PC-9 (cell line): ENCODE results near the gene SLC7A10. TPM values are rescaled to one million over a fixed set of nuclear protein-coding genes. Genes with fewer than 3 reads are reported as not detected.
"Not testable (repeated sequence)": the region's sequence is repeated elsewhere in the genome, so short reads cannot be mapped to it uniquely, and the experiment has no call there.

ENCODE experiments used
- BruUV-seq: library from RNA; stranded (reverse); fragments of 400-500 nt; replicated peaks from 2 replicates; lab custom pipeline; 2021; lab: Mats Ljungman, UMichigan
- CTCF ChIA-PET: fragments of 300-600 bp; sonication (Branson Sonifier 250); formaldehyde crosslinking; loops from one replicate; lab custom pipeline; 2022; ENCODE audit warnings: antibody characterized with exemption; lab: Charles Lee
- POLR2A ChIA-PET: fragments of 300-600 bp; sonication (Branson Sonifier 250); formaldehyde crosslinking; loops from one replicate; lab custom pipeline; 2022; ENCODE audit warnings: antibody characterized with exemption; ENCODE audit not compliant: unreplicated experiment; lab: Charles Lee
- DNase-seq, 2 experiments: peaks; one replicate each; pipeline versions ENCODE4 v3.0.0 to v3.0.0-alpha.2; 2015 to 2022; ENCODE audit warnings: mixed read lengths in 1 of 2
- H2AFZ ChIP-seq: fragments of 200-600 bp; sonication (generic); 2 replicates; pipeline ENCODE4 v1.8.1; 2017; ENCODE audit warnings: antibody characterized with exemption
- H3F3A ChIP-seq: fragments of 200-600 bp; sonication (generic); 2 replicates; pipeline ENCODE4 v1.8.1; 2017; ENCODE audit warnings: antibody characterized with exemption, mild to moderate bottlenecking, low read depth; ENCODE audit not compliant: insufficient read depth
- H3K27ac ChIP-seq: fragments of 200-600 bp; sonication (generic); 2 replicates; pipeline ENCODE4 v1.6.1; 2016; ENCODE audit warnings: mixed run types
- H3K27me3 ChIP-seq: fragments of 200-600 bp; sonication (generic); 2 replicates; pipeline ENCODE4 v1.6.1; 2016; ENCODE audit warnings: low read depth, mixed run types; ENCODE audit not compliant: insufficient read depth
- H3K36me3 ChIP-seq: fragments of 200-600 bp; sonication (generic); 2 replicates; pipeline ENCODE4 v1.6.1; 2016; ENCODE audit warnings: low read depth, mixed run types
- H3K4me1 ChIP-seq: fragments of 200-600 bp; sonication (generic); replicated peaks from 2 replicates; pipeline ENCODE4 v1.6.1; 2016; ENCODE audit warnings: mixed run types; ENCODE audit not compliant: insufficient read depth
- H3K4me2 ChIP-seq: fragments of 200-600 bp; sonication (generic); 2 replicates; pipeline ENCODE4 v1.6.1; 2017; ENCODE audit warnings: mixed run types
- H3K4me3 ChIP-seq: fragments of 200-600 bp; sonication (generic); 2 replicates; pipeline ENCODE4 v1.6.1; 2016; ENCODE audit warnings: mixed run types
- H3K79me2 ChIP-seq: fragments of 200-600 bp; sonication (generic); 2 replicates; pipeline ENCODE4 v1.6.1; 2017; ENCODE audit warnings: low read depth, mixed run types
- H3K9me2 ChIP-seq: fragments of 200-600 bp; sonication (generic); 2 replicates; pipeline ENCODE4 v1.8.1; 2017; ENCODE audit warnings: mild to moderate bottlenecking; ENCODE audit not compliant: insufficient read depth
- H3K9me3 ChIP-seq: fragments of 200-600 bp; sonication (generic); 2 replicates; pipeline ENCODE4 v1.8.1; 2016; ENCODE audit warnings: low read depth; ENCODE audit not compliant: insufficient read depth
- H4K20me1 ChIP-seq: fragments of 200-600 bp; sonication (generic); 2 replicates; pipeline ENCODE4 v1.8.1; 2017; ENCODE audit not compliant: insufficient read depth
- EZH2 ChIP-seq: fragments of 200-600 bp; sonication (generic); IDR thresholded peaks from 2 replicates; pipeline ENCODE4 v1.8.0; 2017; ENCODE audit warnings: antibody characterized with exemption, low read depth
- intact Hi-C: fragments of 100-400 bp; cut with micrococcal nuclease; formaldehyde crosslinking; loops from one replicate; pipeline ENCODE4 v1.10.0; 2022; ENCODE audit not compliant: unreplicated experiment
- total RNA-seq: library from RNA; stranded (reverse); gene quantifications from 2 replicates; pipeline ENCODE4 v1.2.3, GENCODE V29; 2021
- TF ChIP-seq, protein P1 (sequence below): fragments of 200-600 bp; sonication (generic); conservative IDR thresholded peaks from 2 replicates; pipeline ENCODE4 v1.6.1; 2017; ENCODE audit warnings: mixed run types, antibody characterized with exemption, mild to moderate bottlenecking, moderate library complexity

The SLC7A10 gene
- total RNA-seq, 1 experiment from 2014 or later, result not detected

DNA sequence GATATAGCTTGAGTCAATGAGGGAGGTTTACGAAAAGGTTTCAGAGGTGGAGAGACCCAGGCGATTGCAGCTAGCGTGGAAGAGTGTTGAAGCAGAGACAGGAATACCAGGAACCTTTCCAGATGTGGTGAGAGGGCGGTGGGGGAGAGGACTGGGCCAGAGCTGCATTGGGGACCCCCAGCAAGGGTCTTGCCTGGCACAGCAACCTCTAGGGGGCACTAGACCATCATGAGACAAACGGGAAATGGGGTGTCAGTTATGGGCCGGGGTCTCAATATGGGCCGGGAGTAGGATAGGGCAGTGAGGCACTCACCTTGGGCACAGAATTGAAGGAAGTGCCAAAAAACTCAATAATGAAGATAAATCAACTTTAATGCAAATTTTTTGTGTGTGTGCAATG, 33.6 kb downstream of the SLC7A10 start:
- no peak overlapping the region for H3K4me3 ChIP-seq
- H3K9me2 ChIP-seq, result no peaks in the 10 kb centered on the region
- no peak overlapping the region for H3K4me2 ChIP-seq
- no peaks in the 10 kb centered on the region for H3K9me3 ChIP-seq
- peaks cover 24% of the 10 kb centered on the region for H3K27me3 ChIP-seq
- no peaks in the 10 kb centered on the region for H3F3A ChIP-seq
- H4K20me1 ChIP-seq, result no peaks in the 10 kb centered on the region
- TF ChIP-seq, protein P1, sequence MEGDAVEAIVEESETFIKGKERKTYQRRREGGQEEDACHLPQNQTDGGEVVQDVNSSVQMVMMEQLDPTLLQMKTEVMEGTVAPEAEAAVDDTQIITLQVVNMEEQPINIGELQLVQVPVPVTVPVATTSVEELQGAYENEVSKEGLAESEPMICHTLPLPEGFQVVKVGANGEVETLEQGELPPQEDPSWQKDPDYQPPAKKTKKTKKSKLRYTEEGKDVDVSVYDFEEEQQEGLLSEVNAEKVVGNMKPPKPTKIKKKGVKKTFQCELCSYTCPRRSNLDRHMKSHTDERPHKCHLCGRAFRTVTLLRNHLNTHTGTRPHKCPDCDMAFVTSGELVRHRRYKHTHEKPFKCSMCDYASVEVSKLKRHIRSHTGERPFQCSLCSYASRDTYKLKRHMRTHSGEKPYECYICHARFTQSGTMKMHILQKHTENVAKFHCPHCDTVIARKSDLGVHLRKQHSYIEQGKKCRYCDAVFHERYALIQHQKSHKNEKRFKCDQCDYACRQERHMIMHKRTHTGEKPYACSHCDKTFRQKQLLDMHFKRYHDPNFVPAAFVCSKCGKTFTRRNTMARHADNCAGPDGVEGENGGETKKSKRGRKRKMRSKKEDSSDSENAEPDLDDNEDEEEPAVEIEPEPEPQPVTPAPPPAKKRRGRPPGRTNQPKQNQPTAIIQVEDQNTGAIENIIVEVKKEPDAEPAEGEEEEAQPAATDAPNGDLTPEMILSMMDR, result no peak
- no peak for TF ChIP-seq EZH2
- no peaks in the 10 kb centered on the region for H3K4me1 ChIP-seq
- no peak overlapping the region for H3K27ac ChIP-seq
- BruUV-seq, result no TSS peak
- POLR2A ChIA-PET, result no interaction called here
- no peak overlapping the region for H2AFZ ChIP-seq
- no peak for DNase-seq
- intact Hi-C loops, result no loop called here
- no peaks in the 10 kb centered on the region for H3K36me3 ChIP-seq
- CTCF ChIA-PET, result no interaction called here
- H3K79me2 ChIP-seq, result no peaks in the 10 kb centered on the region

DNA sequence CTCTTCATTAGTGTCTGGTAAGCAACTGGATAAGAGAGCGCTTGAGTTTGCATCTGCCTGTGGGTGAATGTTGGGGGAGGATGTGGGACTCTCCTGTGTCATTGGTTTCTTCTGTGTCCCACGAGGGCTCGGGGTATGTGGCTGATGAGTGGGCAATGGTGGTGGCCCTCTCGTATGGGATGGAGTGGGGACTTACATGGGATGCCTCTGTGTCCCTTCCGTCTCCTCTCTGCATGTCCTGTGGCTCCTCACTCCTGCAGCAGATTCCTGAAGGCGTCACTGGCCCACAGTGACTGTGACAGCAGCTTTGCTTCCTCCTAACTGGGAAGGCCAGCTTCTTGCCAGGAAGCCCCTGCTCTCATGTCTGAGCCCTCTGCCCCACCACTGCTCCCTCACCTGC, 34.1 kb downstream of the SLC7A10 start:
- no peaks in the 10 kb centered on the region for H3K36me3 ChIP-seq
- intact Hi-C loops, result no loop called here
- no peaks in the 10 kb centered on the region for H3K4me1 ChIP-seq
- no peaks in the 10 kb centered on the region for H3F3A ChIP-seq
- H2AFZ ChIP-seq, result no peak overlapping the region
- TF ChIP-seq, protein P1, result no peak
- no peak for TF ChIP-seq EZH2
- no peak for DNase-seq
- no peak overlapping the region for H3K4me2 ChIP-seq
- H3K9me2 ChIP-seq, result no peaks in the 10 kb centered on the region
- ChIA-PET CTCF (no interaction called here), POLR2A (no interaction called here)
- H3K27me3 ChIP-seq, result peaks cover 24% of the 10 kb centered on the region
- H3K27ac ChIP-seq, result no peak overlapping the region
- BruUV-seq, result no TSS peak
- H3K4me3 ChIP-seq, result no peak overlapping the region
- no peaks in the 10 kb centered on the region for H4K20me1 ChIP-seq
- no peaks in the 10 kb centered on the region for H3K9me3 ChIP-seq
- H3K79me2 ChIP-seq, result no peaks in the 10 kb centered on the region

DNA sequence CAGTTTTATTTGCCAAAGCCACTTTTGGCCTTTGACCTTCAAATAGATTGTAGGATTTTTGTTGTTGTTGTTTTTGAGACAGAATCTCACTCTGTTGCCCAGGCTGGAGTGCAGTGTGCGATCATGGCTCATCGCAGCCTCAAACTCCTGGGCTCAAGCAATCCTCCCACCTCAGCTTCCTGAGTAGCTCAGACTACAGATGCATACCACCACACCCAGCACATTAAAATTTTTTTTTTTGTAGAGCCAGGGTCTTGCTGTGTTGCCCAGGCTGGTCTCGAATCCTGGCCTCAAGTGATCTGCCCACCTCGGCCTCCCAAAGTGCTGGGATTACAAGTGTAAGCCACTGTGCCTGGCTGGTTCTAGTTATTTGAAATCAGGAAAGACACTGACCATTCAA, 34.6 kb downstream of the SLC7A10 start:
- H4K20me1 ChIP-seq, DNase-seq, H3K4me1 ChIP-seq, POLR2A ChIA-PET, H2AFZ ChIP-seq, H3K9me2 ChIP-seq, H3K9me3 ChIP-seq, H3K4me3 ChIP-seq, H3K4me2 ChIP-seq, H3F3A ChIP-seq, H3K79me2 ChIP-seq, H3K36me3 ChIP-seq, CTCF ChIA-PET, intact Hi-C loops, H3K27ac ChIP-seq, BruUV-seq: not testable (repeated sequence)
- peaks cover 24% of the 10 kb centered on the region for H3K27me3 ChIP-seq

DNA sequence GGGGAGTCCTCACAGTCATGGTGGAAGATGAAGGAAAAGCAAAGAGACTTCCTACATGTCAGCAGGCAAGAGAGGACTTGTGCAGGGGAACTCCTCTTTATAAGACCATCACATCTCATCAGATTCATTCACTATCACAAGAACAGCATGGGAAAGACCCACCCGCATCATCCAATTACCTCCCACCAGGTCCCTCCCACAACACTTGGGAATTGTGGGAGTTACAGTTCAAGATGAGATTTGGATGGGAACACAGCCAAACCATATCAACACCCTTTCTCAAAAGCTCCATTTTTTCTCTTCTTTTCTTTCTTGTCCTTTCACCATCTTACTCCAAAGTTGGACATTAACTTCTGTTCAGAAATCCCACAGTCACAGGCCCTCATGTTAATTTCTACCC, 36.2 kb downstream of the SLC7A10 start:
- no peaks in the 10 kb centered on the region for H3K9me3 ChIP-seq
- H3K36me3 ChIP-seq, result no peaks in the 10 kb centered on the region
- H4K20me1 ChIP-seq, result no peaks in the 10 kb centered on the region
- peaks cover 24% of the 10 kb centered on the region for H3K27me3 ChIP-seq
- H3K4me2 ChIP-seq, result no peak overlapping the region
- intact Hi-C loops, result no loop called here
- no peaks in the 10 kb centered on the region for H3K79me2 ChIP-seq
- BruUV-seq, result no TSS peak
- CTCF ChIA-PET, result no interaction called here
- H3K4me3 ChIP-seq, result no peak overlapping the region
- POLR2A ChIA-PET, result no interaction called here
- no peaks in the 10 kb centered on the region for H3K4me1 ChIP-seq
- TF ChIP-seq, protein P1, result no peak
- no peak for TF ChIP-seq EZH2
- no peak overlapping the region for H2AFZ ChIP-seq
- DNase-seq, result no peak
- H3K9me2 ChIP-seq, result no peaks in the 10 kb centered on the region
- no peak overlapping the region for H3K27ac ChIP-seq
- no peaks in the 10 kb centered on the region for H3F3A ChIP-seq
